ENCODE measurements around the gene LHFPL5. TPM values are rescaled to one million over a fixed set of nuclear protein-coding genes. Genes with fewer than 3 reads are reported as not detected.

LHFPL5 gene
- total RNA-seq, 2 experiments from 2014 or later: not detected

DNA sequence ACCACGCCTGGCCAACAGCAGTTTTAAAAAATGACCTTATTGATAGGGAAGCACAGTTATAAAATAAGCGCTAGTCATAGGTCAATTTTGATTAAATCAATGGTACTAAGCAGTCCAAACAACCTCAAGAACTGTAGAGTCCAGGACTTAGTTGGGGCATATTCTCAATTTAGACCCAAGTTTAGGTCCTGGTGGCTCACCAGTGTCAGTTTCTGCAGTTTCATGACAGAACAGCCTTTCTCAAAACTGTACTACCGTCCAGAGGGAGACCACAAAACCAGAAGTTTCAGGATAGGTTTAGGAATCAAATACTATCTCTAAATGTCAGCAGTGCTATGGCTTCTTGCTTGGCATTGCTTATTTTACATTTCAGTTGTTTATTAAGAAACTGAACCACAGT lies 39.1 kb downstream of the LHFPL5 start:
- Mint-ChIP-seq H3K4me1 (no peaks in the 10 kb centered on the region), H3K4me3 (no peak overlapping the region), H3K27ac (no peak overlapping the region), H3K27me3 (no peaks in the 10 kb centered on the region), H3K36me3 (peaks cover 55% of the 10 kb centered on the region), H3K9me3 (ENCODE audit: low read depth) (no peaks in the 10 kb centered on the region)
- DNase-seq (no peak), ATAC-seq (no peak)
- CTCF ChIA-PET: interaction anchor here (0.7 kb wide), 1 partner anchor 1042 kb away, joined by 3 read pairs; no protein-coding TSS in a partner anchor

GRCh38 chr6:35850208-35850607 lies 45.1 kb downstream of the LHFPL5 start:
- CTCF ChIA-PET: interaction anchor here (2.5 kb wide), 1 partner anchor 13 kb away, joined by 6 read pairs; no protein-coding TSS in a partner anchor
- no peak overlapping the region for H3K4me3 Mint-ChIP-seq

GRCh38 chr6:35852994-35853393 lies 47.8 kb downstream of the LHFPL5 start:
- Mint-ChIP-seq H3K27ac (no peak overlapping the region), H3K27me3 (no peaks in the 10 kb centered on the region), H3K9me3 (ENCODE audit: low read depth) (no peaks in the 10 kb centered on the region), H3K4me1 (no peaks in the 10 kb centered on the region), H3K4me3 (no peak overlapping the region), H3K36me3 (peaks cover 76% of the 10 kb centered on the region)
- no peak for DNase-seq
- no peak for ATAC-seq
- CTCF ChIA-PET: interaction anchor here (1.0 kb wide), 1 partner anchor 8 kb away, joined by 3 read pairs; no protein-coding TSS in a partner anchor

More at GRCh38 chr6:35850208-35850607, 45.1 kb downstream of the LHFPL5 start:
- no peaks in the 10 kb centered on the region for H3K9me3 Mint-ChIP-seq (ENCODE audit: low read depth)
- no peak for DNase-seq
- no peak for ATAC-seq
- no peaks in the 10 kb centered on the region for H3K27me3 Mint-ChIP-seq
- peaks cover 76% of the 10 kb centered on the region for H3K36me3 Mint-ChIP-seq
- no peaks in the 10 kb centered on the region for H3K4me1 Mint-ChIP-seq
- H3K27ac Mint-ChIP-seq: no peak overlapping the region

- no peak overlapping the region for H3K27ac Mint-ChIP-seq
- no peak overlapping the region for H3K4me3 Mint-ChIP-seq
- no peak for DNase-seq
- no peak for ATAC-seq
- H3K36me3 Mint-ChIP-seq: peaks cover 74% of the 10 kb centered on the region
- no peaks in the 10 kb centered on the region for H3K9me3 Mint-ChIP-seq (ENCODE audit: low read depth)
- no peaks in the 10 kb centered on the region for H3K4me1 Mint-ChIP-seq
- CTCF ChIA-PET: no interaction called here
- no peaks in the 10 kb centered on the region for H3K27me3 Mint-ChIP-seq
Measured at GRCh38 chr6:35856250-35856649, 51.1 kb downstream of the LHFPL5 start.

- Mint-ChIP-seq H3K9me3 (ENCODE audit: low read depth) (no peaks in the 10 kb centered on the region), H3K4me1 (peaks cover 3% of the 10 kb centered on the region), H3K27me3 (no peaks in the 10 kb centered on the region), H3K36me3 (peaks cover 69% of the 10 kb centered on the region), H3K4me3 (no peak overlapping the region), H3K27ac (no peak overlapping the region)
- DNase-seq: no peak
- CTCF ChIA-PET: no interaction called here
- no peak for ATAC-seq
Measured at GRCh38 chr6:35857853-35858252, 52.7 kb downstream of the LHFPL5 start.

- Mint-ChIP-seq H3K4me3 (no peak overlapping the region), H3K4me1 (peaks cover 5% of the 10 kb centered on the region), H3K36me3 (peaks cover 68% of the 10 kb centered on the region), H3K27ac (no peak overlapping the region), H3K27me3 (no peaks in the 10 kb centered on the region), H3K9me3 (ENCODE audit: low read depth) (no peaks in the 10 kb centered on the region)
- CTCF ChIA-PET: no interaction called here
- no peak for DNase-seq
- no peak for ATAC-seq
Measured at GRCh38 chr6:35859367-35859766, 54.2 kb downstream of the LHFPL5 start.

Other genes with a start within 250 kb of the LHFPL5 start
- 10 to 100 TPM; 53.8 to 70.6 TPM for gene FKBP5, start 116.4 kb upstream of the LHFPL5 start, total RNA-seq
- under 1 TPM; 0.45 to 0.96 TPM for gene ARMC12, start 68.3 kb upstream of the LHFPL5 start, total RNA-seq
- not detected for gene CLPSL2, start 28.8 kb upstream of the LHFPL5 start, total RNA-seq
- gene CLPSL1, start 24.3 kb upstream of the LHFPL5 start, total RNA-seq: not detected
- not detected for gene CLPS, start 8.0 kb upstream of the LHFPL5 start, total RNA-seq
- gene SRPK1, start 115.7 kb downstream of the LHFPL5 start, total RNA-seq: 100 to 1,000 TPM in 1 of 2 experiments, 10 to 100 TPM in 1; 88.2 to 101 TPM
- gene SLC26A8, start 219.3 kb downstream of the LHFPL5 start, total RNA-seq: not detected
- gene MAPK14, start 222.5 kb downstream of the LHFPL5 start, total RNA-seq: 10 to 100 TPM; 52.8 to 65.7 TPM